ENCODE measurements around the gene PURA. TPM values are rescaled to one million over a fixed set of nuclear protein-coding genes. Genes with fewer than 3 reads are reported as not detected.

Gene PURA
- 9.5 and 12.3 TPM in 2 replicates for total RNA-seq (2021)
- Bru-seq, nascent RNA = percentile 87 among the genes with signal in this experiment
- percentile 98 among the genes with signal in this experiment for BruChase-seq, experiment 1, labeled RNA remaining after a 2-hour chase
- BruChase-seq, experiment 2, labeled RNA remaining after a 6-hour chase = percentile 88 among the genes with signal in this experiment
- long read RNA-seq, full-length matches to known transcripts = 15 of 22 reads
- long read RNA-seq, partial matches to known transcripts = 0 of 22 reads
- long read RNA-seq, other reads (novel, unspliced or antisense) = 7 of 22 reads

DNA sequence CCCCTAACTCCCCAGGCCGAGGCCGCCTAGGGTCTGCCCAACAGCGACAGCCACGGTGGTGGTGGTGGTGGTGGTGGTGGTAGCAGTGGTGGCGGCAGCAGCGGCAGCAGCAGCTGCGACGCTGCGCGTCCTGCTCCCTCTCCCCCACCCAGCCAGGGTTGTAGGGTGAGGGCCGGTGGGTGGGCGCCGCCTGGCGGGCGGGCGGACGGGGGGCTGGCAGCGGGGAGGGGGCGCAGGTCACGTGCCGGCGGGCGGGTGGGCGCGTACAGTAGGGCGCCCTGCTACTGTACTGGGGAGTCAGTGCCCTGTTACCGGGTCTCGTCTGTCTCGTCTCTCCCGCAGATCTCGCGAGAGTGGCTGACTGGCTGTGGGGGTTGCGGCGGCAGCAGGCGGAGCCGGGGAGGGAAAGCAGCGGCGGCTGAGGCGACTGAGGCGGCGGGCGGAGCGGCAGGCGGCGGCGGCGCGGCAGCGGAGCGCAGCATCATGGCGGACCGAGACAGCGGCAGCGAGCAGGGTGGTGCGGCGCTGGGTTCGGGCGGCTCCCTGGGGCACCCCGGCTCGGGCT is at the start of gene PURA:
PURA (plus strand) TSS at position 411 of the 565 bp plus-strand sequence; CDS start at position 484, 73 bp downstream.
- H3K27ac ChIP-seq (ENCODE audit: low read depth, low read length, poor library complexity, severe bottlenecking) = peak within 1 kb of the TSS; percentile 87
- BruUV-seq (replicated peaks) = no TSS peak
- peak; percentile 97 for DNase-seq (ENCODE audit: low spot score)
- ChIA-PET CTCF (no interaction called here), POLR2A (ENCODE audit: low non-redundant PET) (no interaction called here)
- H3K36me3 ChIP-seq (ENCODE audit: insufficient read depth, low read length, poor library complexity, severe bottlenecking) = no peaks in the 10 kb centered on the region
- H3K4me1 ChIP-seq (ENCODE audit: insufficient read depth, low read length, poor library complexity, severe bottlenecking) = peaks cover 43% of the 10 kb centered on the region
- no peaks in the 10 kb centered on the region for H3K27me3 ChIP-seq (replicated peaks; ENCODE audit: insufficient read depth, low read depth, low read length, poor library complexity)
- intact Hi-C loops (cut with micrococcal nuclease; ENCODE audit: unreplicated experiment) = no loop called here
- no peak for TF ChIP-seq EZH2 (IDR thresholded peaks at IDR 0.05; ENCODE audit: borderline replicate concordance, low read depth, low read length, poor library complexity, severe bottlenecking)
- TF ChIP-seq, protein P1, sequence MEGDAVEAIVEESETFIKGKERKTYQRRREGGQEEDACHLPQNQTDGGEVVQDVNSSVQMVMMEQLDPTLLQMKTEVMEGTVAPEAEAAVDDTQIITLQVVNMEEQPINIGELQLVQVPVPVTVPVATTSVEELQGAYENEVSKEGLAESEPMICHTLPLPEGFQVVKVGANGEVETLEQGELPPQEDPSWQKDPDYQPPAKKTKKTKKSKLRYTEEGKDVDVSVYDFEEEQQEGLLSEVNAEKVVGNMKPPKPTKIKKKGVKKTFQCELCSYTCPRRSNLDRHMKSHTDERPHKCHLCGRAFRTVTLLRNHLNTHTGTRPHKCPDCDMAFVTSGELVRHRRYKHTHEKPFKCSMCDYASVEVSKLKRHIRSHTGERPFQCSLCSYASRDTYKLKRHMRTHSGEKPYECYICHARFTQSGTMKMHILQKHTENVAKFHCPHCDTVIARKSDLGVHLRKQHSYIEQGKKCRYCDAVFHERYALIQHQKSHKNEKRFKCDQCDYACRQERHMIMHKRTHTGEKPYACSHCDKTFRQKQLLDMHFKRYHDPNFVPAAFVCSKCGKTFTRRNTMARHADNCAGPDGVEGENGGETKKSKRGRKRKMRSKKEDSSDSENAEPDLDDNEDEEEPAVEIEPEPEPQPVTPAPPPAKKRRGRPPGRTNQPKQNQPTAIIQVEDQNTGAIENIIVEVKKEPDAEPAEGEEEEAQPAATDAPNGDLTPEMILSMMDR (conservative IDR thresholded peaks at IDR 0.05; ENCODE audit: low read depth, low read length) = peak; percentile 33
- no peaks in the 10 kb centered on the region for H3K9me3 ChIP-seq (ENCODE audit: low read depth, low read length, poor library complexity, severe bottlenecking)
- H3K4me3 ChIP-seq (ENCODE audit: low read depth, low read length, poor library complexity, severe bottlenecking) = peak within 1 kb of the TSS; percentile 73

DNA sequence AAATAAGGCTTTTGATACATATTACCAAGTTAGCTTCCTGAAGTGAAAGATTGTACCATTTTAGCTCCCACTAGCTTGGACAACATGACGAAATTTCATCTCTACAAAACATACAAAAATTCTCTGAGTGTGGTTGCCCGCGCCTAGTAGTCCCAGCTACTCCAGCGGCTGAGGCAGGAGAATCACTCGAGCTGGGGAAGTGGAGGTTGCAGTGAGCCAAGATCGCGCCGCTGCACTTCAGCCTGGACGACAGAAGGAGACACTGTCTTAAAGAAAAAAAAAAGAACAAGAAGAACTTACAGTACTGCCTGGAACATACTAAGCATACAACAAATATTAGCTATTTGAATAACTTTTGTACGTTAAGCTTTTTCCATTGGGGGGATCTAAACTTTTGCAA is 41.1 kb upstream of the PURA start:
- Histone ChIP-seq H3K4me1 (ENCODE audit: insufficient read depth, low read length, poor library complexity, severe bottlenecking) (no peaks in the 10 kb centered on the region), H3K9me3 (ENCODE audit: low read depth, low read length, poor library complexity, severe bottlenecking) (no peaks in the 10 kb centered on the region), H3K36me3 (ENCODE audit: insufficient read depth, low read length, poor library complexity, severe bottlenecking) (no peaks in the 10 kb centered on the region), H3K4me3 (ENCODE audit: low read depth, low read length, poor library complexity, severe bottlenecking) (no peak overlapping the region), H3K27me3 (replicated peaks; ENCODE audit: insufficient read depth, low read depth, low read length, poor library complexity) (peaks cover 17% of the 10 kb centered on the region), H3K27ac (ENCODE audit: low read depth, low read length, poor library complexity, severe bottlenecking) (no peak overlapping the region)
- BruUV-seq (replicated peaks) = no TSS peak
- DNase-seq (ENCODE audit: low spot score) = no peak
- TF ChIP-seq EZH2 (IDR thresholded peaks at IDR 0.05; ENCODE audit: borderline replicate concordance, low read depth, low read length, poor library complexity, severe bottlenecking) = no peak
- TF ChIP-seq, protein P1 (conservative IDR thresholded peaks at IDR 0.05; ENCODE audit: low read depth, low read length) = no peak
- intact Hi-C loops (cut with micrococcal nuclease; ENCODE audit: unreplicated experiment) = loop anchor here (1.0 kb wide), 2 partner anchors 71 to 84 kb away; no protein-coding TSS in a partner anchor
- CTCF ChIA-PET = interaction anchor here (0.6 to 1.5 kb wide), 6 partner anchors 64 to 648 kb away, joined by 3 to 5 read pairs (median 3); no protein-coding TSS in a partner anchor
- POLR2A ChIA-PET (ENCODE audit: low non-redundant PET) = no interaction called here

DNA sequence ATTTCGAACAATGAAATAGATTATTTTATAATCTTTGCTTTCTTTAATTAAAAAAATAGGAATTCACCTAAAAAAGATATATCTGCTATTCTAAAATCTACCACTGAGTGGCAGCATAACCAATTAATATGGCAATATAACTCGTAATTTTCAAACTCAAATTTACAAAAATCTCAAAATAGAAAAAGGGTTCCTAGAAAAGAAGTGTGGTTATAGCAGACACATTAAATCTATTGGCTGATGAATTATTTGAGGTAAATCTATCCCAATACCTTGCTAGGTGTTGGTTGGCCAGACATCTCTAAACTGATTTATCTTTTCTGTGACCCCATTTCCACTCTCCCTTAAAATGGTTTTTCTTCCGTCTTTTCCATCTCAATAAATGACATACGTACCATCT is 40.6 kb upstream of the PURA start:
- CTCF ChIA-PET = interaction anchor here (0.7 to 1.5 kb wide), 4 partner anchors 64 to 647 kb away, joined by 3 to 5 read pairs (median 4); no protein-coding TSS in a partner anchor
- intact Hi-C loops (cut with micrococcal nuclease; ENCODE audit: unreplicated experiment) = loop anchor here (1.0 kb wide), 2 partner anchors 71 to 84 kb away; no protein-coding TSS in a partner anchor
- POLR2A ChIA-PET (ENCODE audit: low non-redundant PET) = no interaction called here

More for the DNA sequence above, 40.6 kb upstream of the PURA start:
- Histone ChIP-seq H3K27ac (ENCODE audit: low read depth, low read length, poor library complexity, severe bottlenecking) (no peak overlapping the region), H3K36me3 (ENCODE audit: insufficient read depth, low read length, poor library complexity, severe bottlenecking) (no peaks in the 10 kb centered on the region), H3K9me3 (ENCODE audit: low read depth, low read length, poor library complexity, severe bottlenecking) (no peaks in the 10 kb centered on the region), H3K27me3 (replicated peaks; ENCODE audit: insufficient read depth, low read depth, low read length, poor library complexity) (peaks cover 12% of the 10 kb centered on the region), H3K4me1 (ENCODE audit: insufficient read depth, low read length, poor library complexity, severe bottlenecking) (no peaks in the 10 kb centered on the region), H3K4me3 (ENCODE audit: low read depth, low read length, poor library complexity, severe bottlenecking) (no peak overlapping the region)
- BruUV-seq (replicated peaks) = no TSS peak
- DNase-seq (ENCODE audit: low spot score) = peak; percentile 18
- TF ChIP-seq EZH2 (IDR thresholded peaks at IDR 0.05; ENCODE audit: borderline replicate concordance, low read depth, low read length, poor library complexity, severe bottlenecking) = no peak
- TF ChIP-seq, protein P1 (conservative IDR thresholded peaks at IDR 0.05; ENCODE audit: low read depth, low read length) = peak; percentile 74

All from A673 (cell line).